GM10847 (cell line): ENCODE results near the gene IL24.
A peak's percentile ranks its signal among the peaks of the same experiment; 100 is the strongest.

Experiments used
- POLR2A ChIP-seq: IDR thresholded peaks from 2 replicates; pipeline ENCODE4 v1.6.1; 2011; ENCODE audit not compliant: insufficient read length; ENCODE audit errors: extremely low read depth

IL24 gene

GRCh38 chr1:206930210-206930798, 33.1 kb downstream of the IL24 start:
- TF ChIP-seq POLR2A = peak; percentile 48

- TF ChIP-seq POLR2A = no peak
Observed at GRCh38 chr1:206931709-206932108, 34.5 kb downstream of the IL24 start.

GRCh38 chr1:206932177-206932576, 34.9 kb downstream of the IL24 start:
- TF ChIP-seq POLR2A = no peak

- TF ChIP-seq POLR2A = no peak
Observed at GRCh38 chr1:206933333-206933945, 36.2 kb downstream of the IL24 start.

- no peak for TF ChIP-seq POLR2A
Observed at GRCh38 chr1:206935491-206936067, 38.3 kb downstream of the IL24 start.

GRCh38 chr1:206937425-206937824, 40.2 kb downstream of the IL24 start:
- TF ChIP-seq POLR2A = no peak

- no peak for TF ChIP-seq POLR2A
Observed at GRCh38 chr1:206939131-206939530, 41.9 kb downstream of the IL24 start.

GRCh38 chr1:206939841-206940587, 42.8 kb downstream of the IL24 start:
- no peak for TF ChIP-seq POLR2A

GRCh38 chr1:206940588-206940936, 43.3 kb downstream of the IL24 start:
- no peak for TF ChIP-seq POLR2A

GRCh38 chr1:206941766-206942418, 44.6 kb downstream of the IL24 start:
- TF ChIP-seq POLR2A = no peak

- TF ChIP-seq POLR2A = no peak
Observed at GRCh38 chr1:206944703-206945102, 47.5 kb downstream of the IL24 start.

- no peak for TF ChIP-seq POLR2A
Observed at GRCh38 chr1:206945779-206946178, 48.5 kb downstream of the IL24 start.

- no peak for TF ChIP-seq POLR2A
Observed at GRCh38 chr1:206946261-206946660, 49.0 kb downstream of the IL24 start, which contains the start of gene PIGR. Gene PIGR, minus strand, starts transcription at chr1:206946466. Its CDS starts 5,935 bp downstream, at chr1:206940531.

GRCh38 chr1:206947255-206947654, 50.0 kb downstream of the IL24 start:
- TF ChIP-seq POLR2A = no peak

GRCh38 chr1:206949208-206949607, 52.0 kb downstream of the IL24 start:
- TF ChIP-seq POLR2A = no peak
